Thoracic aorta (tissue), 2 donors: ENCODE results near the gene PARD3. TPM values are rescaled to one million over a fixed set of nuclear protein-coding genes. Genes with fewer than 3 reads are reported as not detected.

Experiments used
- ATAC-seq: fragments of 150-250 bp; one replicate; pipeline ENCODE4 v1.8.0; 2017; ENCODE audit warnings: low read depth; ENCODE audit not compliant: insufficient number of reproducible peaks, low FRiP score
- DNase-seq: peaks from one replicate; pipeline ENCODE4 v3.0.0-alpha.2; 2020; ENCODE audit warnings: low spot score
- H3K27ac ChIP-seq, 2 donors: fragments of 200-600 bp; sonication (generic); 1 replicate in 1 of 2; 2 replicates in 1 of 2; pipeline ENCODE4 v1.5.1; 2016; ENCODE audit warnings: mild to moderate bottlenecking in 2 of 2, moderate library complexity in 2 of 2
- H3K27me3 ChIP-seq: fragments of 200-600 bp; sonication (generic); replicated peaks from 2 replicates; pipeline ENCODE4 v1.6.0; 2016; ENCODE audit warnings: mild to moderate bottlenecking; ENCODE audit not compliant: insufficient read depth
- H3K36me3 ChIP-seq: fragments of 200-600 bp; sonication (generic); one replicate; pipeline ENCODE4 v1.5.1; 2016
- H3K4me1 ChIP-seq, 2 donors: fragments of 200-600 bp; sonication (generic); 1 replicate in 1 of 2; 2 replicates in 1 of 2; pipeline versions ENCODE4 v1.5.1 to v1.6.0; 2016; ENCODE audit warnings: low read depth in 2 of 2, mild to moderate bottlenecking in 1 of 2; ENCODE audit not compliant: control insufficient read depth in 1 of 2
- H3K4me3 ChIP-seq: fragments of 200-600 bp; sonication (generic); 2 replicates; pipeline ENCODE4 v1.5.1; 2016; ENCODE audit warnings: mild to moderate bottlenecking
- H3K9me3 ChIP-seq: fragments of 200-600 bp; sonication (generic); 2 replicates; pipeline ENCODE4 v1.5.1; 2016
- total RNA-seq, 2 donors: library from RNA; depleted of rRNA; stranded (reverse); fragments of >200 nt; gene quantifications; one replicate each; pipeline versions ENCODE4 v1.1.0 to v1.2.3, GENCODE V29; 2016
- TF ChIP-seq, protein P1 (sequence below): fragments of 200-600 bp; sonication (generic); IDR thresholded peaks from one replicate; pipeline ENCODE4 v1.5.1; 2019; ENCODE audit warnings: antibody characterized with exemption

Gene PARD3
- total RNA-seq, 2 donors from 2014 or later, result 16.7 to 34.5 TPM

DNA sequence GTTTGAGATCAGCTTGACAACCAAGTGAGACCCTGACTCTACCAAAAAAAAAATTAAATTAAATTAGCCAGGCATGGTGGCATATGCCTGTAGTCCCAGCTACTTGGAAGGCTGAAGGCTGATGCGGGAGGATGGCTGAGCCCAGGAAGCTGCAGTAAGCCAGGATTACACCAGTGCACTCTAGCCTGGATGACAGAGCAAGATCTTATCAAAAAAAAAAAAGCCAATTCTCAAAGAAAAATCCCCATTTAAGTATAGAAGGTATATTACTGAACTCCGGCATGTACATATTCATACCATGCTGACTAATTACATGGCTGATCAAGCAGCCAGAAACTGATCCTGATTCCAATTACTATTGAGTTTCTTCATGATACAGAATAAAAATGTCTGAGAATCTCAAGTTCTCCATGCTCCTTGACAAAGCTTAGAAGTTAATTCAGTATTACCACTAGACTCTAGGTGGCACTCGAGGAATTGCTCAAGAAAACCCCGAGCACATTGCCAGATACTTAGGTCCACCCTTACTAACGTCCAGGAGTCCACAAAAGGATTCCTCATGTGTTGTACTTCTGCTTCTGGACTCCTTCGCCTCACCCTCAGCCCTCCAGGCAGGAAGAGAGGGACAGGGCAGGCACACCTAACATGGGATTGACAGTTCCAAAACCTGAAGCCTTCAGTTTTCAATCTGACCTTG is 148.9 kb downstream of the PARD3 start:
- no peaks in the 10 kb centered on the region for H3K36me3 ChIP-seq
- H3K9me3 ChIP-seq, result no peaks in the 10 kb centered on the region
- no peak overlapping the region for H3K4me3 ChIP-seq
- DNase-seq (no peak), ATAC-seq (peak; percentile 54)
- H3K4me1 ChIP-seq, result peaks cover 0 to 2% of the 10 kb centered on the region in 2 donors
- TF ChIP-seq, protein P1, sequence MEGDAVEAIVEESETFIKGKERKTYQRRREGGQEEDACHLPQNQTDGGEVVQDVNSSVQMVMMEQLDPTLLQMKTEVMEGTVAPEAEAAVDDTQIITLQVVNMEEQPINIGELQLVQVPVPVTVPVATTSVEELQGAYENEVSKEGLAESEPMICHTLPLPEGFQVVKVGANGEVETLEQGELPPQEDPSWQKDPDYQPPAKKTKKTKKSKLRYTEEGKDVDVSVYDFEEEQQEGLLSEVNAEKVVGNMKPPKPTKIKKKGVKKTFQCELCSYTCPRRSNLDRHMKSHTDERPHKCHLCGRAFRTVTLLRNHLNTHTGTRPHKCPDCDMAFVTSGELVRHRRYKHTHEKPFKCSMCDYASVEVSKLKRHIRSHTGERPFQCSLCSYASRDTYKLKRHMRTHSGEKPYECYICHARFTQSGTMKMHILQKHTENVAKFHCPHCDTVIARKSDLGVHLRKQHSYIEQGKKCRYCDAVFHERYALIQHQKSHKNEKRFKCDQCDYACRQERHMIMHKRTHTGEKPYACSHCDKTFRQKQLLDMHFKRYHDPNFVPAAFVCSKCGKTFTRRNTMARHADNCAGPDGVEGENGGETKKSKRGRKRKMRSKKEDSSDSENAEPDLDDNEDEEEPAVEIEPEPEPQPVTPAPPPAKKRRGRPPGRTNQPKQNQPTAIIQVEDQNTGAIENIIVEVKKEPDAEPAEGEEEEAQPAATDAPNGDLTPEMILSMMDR, result peak; percentile 55
- H3K27ac ChIP-seq, result no peak overlapping the region
- no peaks in the 10 kb centered on the region for H3K27me3 ChIP-seq

DNA sequence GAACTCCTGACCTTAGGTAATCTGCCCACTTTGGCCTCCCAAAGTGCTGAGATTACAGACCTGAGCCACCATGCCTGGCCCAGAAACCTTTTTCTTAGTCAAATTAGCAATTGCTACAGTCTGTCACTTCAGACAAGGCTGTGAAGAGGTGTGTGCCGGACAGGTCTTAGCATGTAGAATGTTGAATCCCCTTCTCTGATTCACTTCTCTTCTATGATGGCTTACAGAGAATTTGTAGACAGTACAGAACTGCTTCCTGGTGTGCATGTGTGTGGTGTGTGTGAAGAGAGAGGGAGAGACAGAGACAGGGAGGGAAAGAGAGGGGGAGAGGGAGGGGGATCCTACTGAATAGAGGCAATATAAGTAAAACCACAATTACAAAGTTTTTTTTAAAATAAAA is 150.4 kb downstream of the PARD3 start:
- Histone ChIP-seq H3K36me3 (no peaks in the 10 kb centered on the region), H3K27me3 (no peaks in the 10 kb centered on the region), H3K27ac (no peak overlapping the region), H3K4me1 (peaks cover 0 to 2% of the 10 kb centered on the region in 2 donors), H3K9me3 (no peaks in the 10 kb centered on the region), H3K4me3 (no peak overlapping the region)
- ATAC-seq (no peak), DNase-seq (no peak)
- TF ChIP-seq, protein P1, result no peak

DNA sequence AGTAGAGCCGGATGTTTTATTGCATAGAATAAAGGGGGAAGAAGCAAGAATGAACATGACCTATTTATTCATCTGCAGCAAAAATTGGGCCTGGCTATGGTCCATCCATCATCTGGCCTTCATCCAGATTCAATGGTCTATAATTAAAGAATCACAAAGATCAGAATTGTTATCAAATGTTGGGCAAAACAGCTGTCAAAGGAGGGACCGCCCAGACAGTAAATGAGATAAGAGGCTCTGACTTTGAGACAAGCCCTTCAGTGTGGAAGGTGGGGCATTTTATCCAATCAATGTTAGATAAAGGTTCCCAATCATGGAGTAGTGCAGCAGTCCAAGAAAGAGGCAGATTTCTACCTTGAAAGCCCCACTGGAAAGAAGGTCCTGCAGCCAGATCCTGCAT is 153.5 kb downstream of the PARD3 start:
- H3K36me3 ChIP-seq, result no peaks in the 10 kb centered on the region
- no peak overlapping the region for H3K4me3 ChIP-seq
- H3K4me1 ChIP-seq, result peaks cover 0 to 2% of the 10 kb centered on the region in 2 donors
- no peaks in the 10 kb centered on the region for H3K9me3 ChIP-seq
- no peak overlapping the region for H3K27ac ChIP-seq
- ATAC-seq (no peak), DNase-seq (no peak)
- TF ChIP-seq, protein P1, result no peak
- no peaks in the 10 kb centered on the region for H3K27me3 ChIP-seq

DNA sequence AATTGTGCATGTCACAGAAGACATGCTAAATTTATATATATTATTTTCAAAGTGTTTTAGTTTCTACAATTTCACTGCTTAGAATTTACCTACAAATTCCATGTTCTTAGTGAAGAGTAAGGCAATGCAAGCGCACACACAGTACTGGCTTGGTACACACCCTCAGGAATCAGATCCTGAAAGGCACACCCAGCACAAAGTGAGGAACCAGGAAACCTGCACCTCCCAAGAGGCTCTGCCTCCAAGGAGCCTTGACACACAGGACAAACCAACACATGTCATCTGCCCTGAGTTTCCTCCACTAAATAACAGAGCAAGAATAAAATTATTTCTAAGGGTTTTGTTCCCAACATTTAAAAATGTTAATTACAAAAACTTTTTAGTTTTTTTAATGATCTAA is 156.2 kb downstream of the PARD3 start:
- Histone ChIP-seq H3K4me1 (peaks cover 0 to 2% of the 10 kb centered on the region in 2 donors), H3K4me3 (no peak overlapping the region), H3K36me3 (no peaks in the 10 kb centered on the region), H3K9me3 (no peaks in the 10 kb centered on the region), H3K27ac (no peak overlapping the region), H3K27me3 (no peaks in the 10 kb centered on the region)
- TF ChIP-seq, protein P1, result no peak
- DNase-seq (no peak), ATAC-seq (no peak)

DNA sequence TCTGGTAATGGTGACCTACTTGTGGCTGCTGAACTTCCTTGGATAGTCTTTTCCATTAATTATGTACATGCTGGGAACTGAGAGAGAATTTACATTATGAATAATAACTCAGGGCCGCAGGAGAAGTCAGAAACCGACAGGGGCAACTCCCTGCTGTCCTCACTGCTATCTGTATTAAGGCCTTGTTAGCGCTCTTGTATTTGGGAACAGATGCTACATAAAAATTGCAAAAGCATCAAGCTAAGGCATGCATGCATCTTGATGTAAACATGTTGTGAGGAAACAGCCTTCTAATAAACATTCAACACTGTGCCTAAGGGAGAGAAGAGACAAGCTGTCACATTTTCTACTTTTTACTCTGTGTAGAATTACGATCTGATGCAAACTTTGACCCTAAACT is 158.4 kb downstream of the PARD3 start:
- Histone ChIP-seq H3K4me1 (peaks cover 0 to 2% of the 10 kb centered on the region in 2 donors), H3K4me3 (no peak overlapping the region), H3K9me3 (no peaks in the 10 kb centered on the region), H3K27ac (no peak overlapping the region), H3K36me3 (no peaks in the 10 kb centered on the region), H3K27me3 (no peaks in the 10 kb centered on the region)
- ATAC-seq, result no peak
- TF ChIP-seq, protein P1, result no peak
- no peak for DNase-seq
